PC-9 (cell line): Measurements from ENCODE around the gene IL20RA.

Experiments
- EZH2 ChIP-seq: fragments of 200-600 bp; sonication (generic); IDR thresholded peaks from 2 replicates; pipeline ENCODE4 v1.8.0; 2017; ENCODE audit warnings: antibody characterized with exemption, low read depth
- TF ChIP-seq, protein P1 (sequence below): fragments of 200-600 bp; sonication (generic); conservative IDR thresholded peaks from 2 replicates; pipeline ENCODE4 v1.6.1; 2017; ENCODE audit warnings: mixed run types, antibody characterized with exemption, mild to moderate bottlenecking, moderate library complexity

DNA sequence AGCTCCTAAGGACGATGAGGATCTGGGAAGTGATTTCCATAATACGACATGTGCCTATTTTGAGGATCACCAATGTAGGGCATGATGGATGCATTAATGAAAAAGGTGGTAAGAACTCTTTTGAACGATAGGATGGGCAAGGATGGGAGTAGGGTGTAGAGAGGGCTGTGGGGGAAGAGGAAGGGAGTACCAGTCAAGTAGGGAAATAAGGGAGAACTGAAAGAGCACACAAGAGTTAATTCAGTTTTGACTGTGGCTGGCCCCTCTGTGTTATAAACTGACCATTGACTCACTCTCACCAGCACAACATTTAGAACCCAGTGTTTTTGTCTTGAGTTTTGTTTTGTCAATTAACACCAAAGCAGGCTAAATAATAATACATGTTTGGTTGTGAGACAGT, 89.6 kb downstream of the IL20RA start:
- TF ChIP-seq, protein P1, sequence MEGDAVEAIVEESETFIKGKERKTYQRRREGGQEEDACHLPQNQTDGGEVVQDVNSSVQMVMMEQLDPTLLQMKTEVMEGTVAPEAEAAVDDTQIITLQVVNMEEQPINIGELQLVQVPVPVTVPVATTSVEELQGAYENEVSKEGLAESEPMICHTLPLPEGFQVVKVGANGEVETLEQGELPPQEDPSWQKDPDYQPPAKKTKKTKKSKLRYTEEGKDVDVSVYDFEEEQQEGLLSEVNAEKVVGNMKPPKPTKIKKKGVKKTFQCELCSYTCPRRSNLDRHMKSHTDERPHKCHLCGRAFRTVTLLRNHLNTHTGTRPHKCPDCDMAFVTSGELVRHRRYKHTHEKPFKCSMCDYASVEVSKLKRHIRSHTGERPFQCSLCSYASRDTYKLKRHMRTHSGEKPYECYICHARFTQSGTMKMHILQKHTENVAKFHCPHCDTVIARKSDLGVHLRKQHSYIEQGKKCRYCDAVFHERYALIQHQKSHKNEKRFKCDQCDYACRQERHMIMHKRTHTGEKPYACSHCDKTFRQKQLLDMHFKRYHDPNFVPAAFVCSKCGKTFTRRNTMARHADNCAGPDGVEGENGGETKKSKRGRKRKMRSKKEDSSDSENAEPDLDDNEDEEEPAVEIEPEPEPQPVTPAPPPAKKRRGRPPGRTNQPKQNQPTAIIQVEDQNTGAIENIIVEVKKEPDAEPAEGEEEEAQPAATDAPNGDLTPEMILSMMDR, result no peak
- no peak for TF ChIP-seq EZH2
